PC-9 (cell line): Measurements from ENCODE around the gene RENBP. TPM values are rescaled to one million over a fixed set of nuclear protein-coding genes. Genes with fewer than 3 reads are reported as not detected.

ENCODE experiments used
- BruUV-seq: library from RNA; stranded (reverse); fragments of 400-500 nt; replicated peaks from 2 replicates; lab custom pipeline; 2021; lab: Mats Ljungman, UMichigan
- CTCF ChIA-PET: fragments of 300-600 bp; sonication (Branson Sonifier 250); formaldehyde crosslinking; loops from one replicate; lab custom pipeline; 2022; ENCODE audit warnings: antibody characterized with exemption; lab: Charles Lee
- POLR2A ChIA-PET: fragments of 300-600 bp; sonication (Branson Sonifier 250); formaldehyde crosslinking; loops from one replicate; lab custom pipeline; 2022; ENCODE audit warnings: antibody characterized with exemption; ENCODE audit not compliant: unreplicated experiment; lab: Charles Lee
- DNase-seq, 2 experiments: peaks; one replicate each; pipeline versions ENCODE4 v3.0.0 to v3.0.0-alpha.2; 2015 to 2022; ENCODE audit warnings: mixed read lengths in 1 of 2
- H2AFZ ChIP-seq: fragments of 200-600 bp; sonication (generic); 2 replicates; pipeline ENCODE4 v1.8.1; 2017; ENCODE audit warnings: antibody characterized with exemption
- H3F3A ChIP-seq: fragments of 200-600 bp; sonication (generic); 2 replicates; pipeline ENCODE4 v1.8.1; 2017; ENCODE audit warnings: antibody characterized with exemption, mild to moderate bottlenecking, low read depth; ENCODE audit not compliant: insufficient read depth
- H3K27ac ChIP-seq: fragments of 200-600 bp; sonication (generic); 2 replicates; pipeline ENCODE4 v1.6.1; 2016; ENCODE audit warnings: mixed run types
- H3K27me3 ChIP-seq: fragments of 200-600 bp; sonication (generic); 2 replicates; pipeline ENCODE4 v1.6.1; 2016; ENCODE audit warnings: low read depth, mixed run types; ENCODE audit not compliant: insufficient read depth
- H3K36me3 ChIP-seq: fragments of 200-600 bp; sonication (generic); 2 replicates; pipeline ENCODE4 v1.6.1; 2016; ENCODE audit warnings: low read depth, mixed run types
- H3K4me1 ChIP-seq: fragments of 200-600 bp; sonication (generic); replicated peaks from 2 replicates; pipeline ENCODE4 v1.6.1; 2016; ENCODE audit warnings: mixed run types; ENCODE audit not compliant: insufficient read depth
- H3K4me2 ChIP-seq: fragments of 200-600 bp; sonication (generic); 2 replicates; pipeline ENCODE4 v1.6.1; 2017; ENCODE audit warnings: mixed run types
- H3K4me3 ChIP-seq: fragments of 200-600 bp; sonication (generic); 2 replicates; pipeline ENCODE4 v1.6.1; 2016; ENCODE audit warnings: mixed run types
- H3K79me2 ChIP-seq: fragments of 200-600 bp; sonication (generic); 2 replicates; pipeline ENCODE4 v1.6.1; 2017; ENCODE audit warnings: low read depth, mixed run types
- H3K9me2 ChIP-seq: fragments of 200-600 bp; sonication (generic); 2 replicates; pipeline ENCODE4 v1.8.1; 2017; ENCODE audit warnings: mild to moderate bottlenecking; ENCODE audit not compliant: insufficient read depth
- H3K9me3 ChIP-seq: fragments of 200-600 bp; sonication (generic); 2 replicates; pipeline ENCODE4 v1.8.1; 2016; ENCODE audit warnings: low read depth; ENCODE audit not compliant: insufficient read depth
- H4K20me1 ChIP-seq: fragments of 200-600 bp; sonication (generic); 2 replicates; pipeline ENCODE4 v1.8.1; 2017; ENCODE audit not compliant: insufficient read depth
- EZH2 ChIP-seq: fragments of 200-600 bp; sonication (generic); IDR thresholded peaks from 2 replicates; pipeline ENCODE4 v1.8.0; 2017; ENCODE audit warnings: antibody characterized with exemption, low read depth
- intact Hi-C: fragments of 100-400 bp; cut with micrococcal nuclease; formaldehyde crosslinking; loops from one replicate; pipeline ENCODE4 v1.10.0; 2022; ENCODE audit not compliant: unreplicated experiment
- microRNA-seq: library from miRNA; unstranded; fragments of <30 nt; microRNA quantifications from one replicate; pipeline ENCODE4 v1.2.0, GENCODE V29; 2021; ENCODE audit warnings: borderline number of aligned reads, borderline replicate concordance
- total RNA-seq: library from RNA; stranded (reverse); gene quantifications from 2 replicates; pipeline ENCODE4 v1.2.3, GENCODE V29; 2021
- TF ChIP-seq, protein P1 (sequence below): fragments of 200-600 bp; sonication (generic); conservative IDR thresholded peaks from 2 replicates; pipeline ENCODE4 v1.6.1; 2017; ENCODE audit warnings: mixed run types, antibody characterized with exemption, mild to moderate bottlenecking, moderate library complexity

RENBP gene
- total RNA-seq, 1 experiment from 2014 or later: 6.8 TPM

GRCh38 chrX:153886915-153887314, 57.5 kb downstream of the RENBP start:
- no peaks in the 10 kb centered on the region for H3K79me2 ChIP-seq
- H3K36me3 ChIP-seq: no peaks in the 10 kb centered on the region
- H3F3A ChIP-seq: no peaks in the 10 kb centered on the region
- no peaks in the 10 kb centered on the region for H3K9me3 ChIP-seq
- H3K4me2 ChIP-seq: peak overlapping the region; percentile 23; the same call in 1 of the 2 replicates
- no peaks in the 10 kb centered on the region for H3K9me2 ChIP-seq
- DNase-seq: peak in 1 of 2 experiments; percentile 74
- TF ChIP-seq, protein P1, sequence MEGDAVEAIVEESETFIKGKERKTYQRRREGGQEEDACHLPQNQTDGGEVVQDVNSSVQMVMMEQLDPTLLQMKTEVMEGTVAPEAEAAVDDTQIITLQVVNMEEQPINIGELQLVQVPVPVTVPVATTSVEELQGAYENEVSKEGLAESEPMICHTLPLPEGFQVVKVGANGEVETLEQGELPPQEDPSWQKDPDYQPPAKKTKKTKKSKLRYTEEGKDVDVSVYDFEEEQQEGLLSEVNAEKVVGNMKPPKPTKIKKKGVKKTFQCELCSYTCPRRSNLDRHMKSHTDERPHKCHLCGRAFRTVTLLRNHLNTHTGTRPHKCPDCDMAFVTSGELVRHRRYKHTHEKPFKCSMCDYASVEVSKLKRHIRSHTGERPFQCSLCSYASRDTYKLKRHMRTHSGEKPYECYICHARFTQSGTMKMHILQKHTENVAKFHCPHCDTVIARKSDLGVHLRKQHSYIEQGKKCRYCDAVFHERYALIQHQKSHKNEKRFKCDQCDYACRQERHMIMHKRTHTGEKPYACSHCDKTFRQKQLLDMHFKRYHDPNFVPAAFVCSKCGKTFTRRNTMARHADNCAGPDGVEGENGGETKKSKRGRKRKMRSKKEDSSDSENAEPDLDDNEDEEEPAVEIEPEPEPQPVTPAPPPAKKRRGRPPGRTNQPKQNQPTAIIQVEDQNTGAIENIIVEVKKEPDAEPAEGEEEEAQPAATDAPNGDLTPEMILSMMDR: no peak
- TF ChIP-seq EZH2: no peak
- intact Hi-C loops: loop anchor here (2.0 to 10.0 kb wide), 3 partner anchors 14 to 182 kb away; partner anchors contain the start of genes IDH3G and SSR4
- POLR2A ChIA-PET: interaction anchor here (0.6 to 0.7 kb wide), 2 partner anchors 47 to 558 kb away, joined by 3 to 6 read pairs; no protein-coding TSS in a partner anchor
- H3K27ac ChIP-seq: no peak overlapping the region
- BruUV-seq: no TSS peak
- no peak overlapping the region for H3K4me3 ChIP-seq
- H4K20me1 ChIP-seq: no peaks in the 10 kb centered on the region; the same call in 1 of the 2 replicates
- CTCF ChIA-PET: interaction anchor here (0.5 to 0.6 kb wide), 2 partner anchors 211 to 237 kb away, joined by 4 read pairs; no protein-coding TSS in a partner anchor
- H3K27me3 ChIP-seq: peaks cover 11% of the 10 kb centered on the region
- no peak overlapping the region for H2AFZ ChIP-seq
- H3K4me1 ChIP-seq: 0 out of 2 replicates have a peak, but pooled peaks cover 12% of the 10 kb centered on the region

DNA sequence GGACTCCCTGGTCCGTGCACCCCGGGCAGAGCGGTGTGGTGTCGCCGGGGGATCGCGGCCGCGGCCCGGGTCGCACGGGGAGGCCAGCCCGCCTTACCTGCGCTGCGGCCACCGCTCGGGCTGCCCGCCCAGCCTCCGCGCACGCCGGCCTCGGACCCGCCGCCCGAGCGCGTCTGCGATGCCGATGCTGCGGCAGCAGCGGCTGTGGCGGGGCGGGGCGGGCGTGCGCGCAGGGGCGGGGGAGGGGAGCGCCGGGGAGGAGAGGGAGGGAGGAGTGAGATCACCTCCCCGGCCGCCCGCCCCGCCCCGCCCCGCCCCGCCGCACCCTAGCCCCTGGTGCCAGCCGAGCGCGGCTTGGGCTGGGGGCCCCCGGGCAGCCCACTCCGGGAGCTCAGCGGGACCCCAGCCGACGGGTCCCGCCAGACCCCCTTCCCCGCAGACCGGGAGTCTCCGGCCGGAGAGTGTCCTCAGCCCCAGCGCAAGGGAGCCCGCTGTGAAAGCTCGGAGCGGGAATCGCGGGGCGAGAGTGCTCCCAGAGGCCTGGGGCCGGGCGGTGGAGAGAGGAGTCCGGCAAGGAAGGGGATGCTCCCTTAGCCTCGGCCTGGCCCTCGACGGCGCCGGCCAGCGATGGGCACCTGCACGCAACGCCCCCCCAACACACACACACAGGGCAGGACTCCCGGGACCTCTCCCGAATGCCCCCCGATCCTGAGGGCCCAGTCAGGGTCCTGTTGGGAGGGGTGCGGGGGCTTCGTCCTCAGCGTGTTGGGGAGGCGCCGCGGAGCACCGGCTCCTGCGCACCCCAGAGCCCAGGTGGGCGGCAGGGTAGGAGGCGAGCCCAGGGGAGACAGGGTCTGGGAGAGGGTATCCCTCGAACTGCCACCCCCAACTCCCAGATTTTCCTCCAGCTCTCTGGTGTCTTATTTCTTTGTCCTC, 58.2 kb downstream of the RENBP start, which contains the start of gene L1CAM:
TSS of gene L1CAM (minus strand) at position 206 of the 936 bp plus-strand sequence. CDS start 10,337 bp downstream, outside the sequence.
- peak within 1 kb of the TSS; percentile 50 for H3K4me2 ChIP-seq
- intact Hi-C loops: loop anchor here (2.0 to 10.0 kb wide), 4 partner anchors 15 to 181 kb away; partner anchors contain the start of genes IDH3G and SSR4
- CTCF ChIA-PET: no interaction called here

More for the DNA sequence above, 58.2 kb downstream of the RENBP start, which contains the start of gene L1CAM:
- Histone ChIP-seq H3K9me2 (no peaks in the 10 kb centered on the region), H4K20me1 (no peaks in the 10 kb centered on the region; the same call in 1 of the 2 replicates), H2AFZ (no peak within 1 kb of the TSS), H3K4me3 (no peak within 1 kb of the TSS), H3K27me3 (peaks cover 11% of the 10 kb centered on the region), H3F3A (no peaks in the 10 kb centered on the region), H3K36me3 (no peaks in the 10 kb centered on the region), H3K4me1 (0 out of 2 replicates have a peak, but pooled peaks cover 12% of the 10 kb centered on the region), H3K9me3 (no peaks in the 10 kb centered on the region), H3K79me2 (no peaks in the 10 kb centered on the region), H3K27ac (no peak within 1 kb of the TSS)
- no peak for DNase-seq
- TF ChIP-seq, protein P1: no peak
- TF ChIP-seq EZH2: no peak
- POLR2A ChIA-PET: interaction anchor here (0.7 kb wide), 1 partner anchor 559 kb away, joined by 3 read pairs; no protein-coding TSS in a partner anchor
- no TSS peak for BruUV-seq

Small RNAs within 50 kb of the gene (microRNA-seq; reads per million reads assigned to microRNA genes)
- gene MIR3202-1 (not detected), gene MIR3202-2 (not detected)

Other genes with a start within 250 kb of the RENBP start
- gene BCAP31, start 220.3 kb downstream of the RENBP start, total RNA-seq: 522 and 541 TPM in 2 replicates
- gene ABCD1, start 219.8 kb downstream of the RENBP start, total RNA-seq: 40.0 and 44.9 TPM in 2 replicates
- gene PLXNB3, start 180.4 kb downstream of the RENBP start, total RNA-seq: 39.4 and 41.4 TPM in 2 replicates
- 0.40 and 0.46 TPM in 2 replicates for gene SRPK3, start 163.6 kb downstream of the RENBP start, total RNA-seq
- 47.7 and 63.4 TPM in 2 replicates for gene IDH3G, start 150.3 kb downstream of the RENBP start, total RNA-seq
- gene SSR4, start 150.0 kb downstream of the RENBP start, total RNA-seq: 223 and 310 TPM in 2 replicates
- 0.17 and 0.25 TPM in 2 replicates for gene PDZD4, start 114.1 kb downstream of the RENBP start, total RNA-seq
- 68.8 and 79.0 TPM in 2 replicates for gene L1CAM, start 58.5 kb downstream of the RENBP start, total RNA-seq
- 3.2 and 3.8 TPM in 2 replicates for gene AVPR2, start 40.0 kb downstream of the RENBP start, total RNA-seq
- gene ARHGAP4, start 18.4 kb downstream of the RENBP start, total RNA-seq: 47.0 and 86.0 TPM in 2 replicates
- 181 and 189 TPM in 2 replicates for gene NAA10, start 9.6 kb downstream of the RENBP start, total RNA-seq
- gene HCFC1, start 27.2 kb upstream of the RENBP start, total RNA-seq: 67.1 and 79.9 TPM in 2 replicates
- 20.1 and 30.8 TPM in 2 replicates for gene TMEM187, start 28.1 kb upstream of the RENBP start, total RNA-seq
- gene IRAK1, start 75.3 kb upstream of the RENBP start, total RNA-seq: 317 and 364 TPM in 2 replicates
- 85.6 and 90.1 TPM in 2 replicates for gene MECP2, start 153.1 kb upstream of the RENBP start, total RNA-seq
- not detected in 2 replicates for gene OPN1LW, start 199.6 kb upstream of the RENBP start, total RNA-seq
- gene OPN1MW, start 238.0 kb upstream of the RENBP start, total RNA-seq: not detected in 2 replicates